Lung (tissue), 12 donors: ENCODE results near the gene RNF217. TPM values are rescaled to one million over a fixed set of nuclear protein-coding genes. Genes with fewer than 3 reads are reported as not detected.

ENCODE experiments used
- ATAC-seq: fragments of 200-7000 bp; cut with Tn5 transposase; one replicate; pipeline ENCODE4 v1.9.1; 2020; ENCODE audit warnings: moderate number of reproducible peaks; ENCODE audit not compliant: insufficient read depth, low FRiP score
- DNase-seq, 3 donors: peaks; one replicate each; pipeline ENCODE4 v3.0.0-alpha.2; 2013 to 2017
- H3K27ac ChIP-seq, 2 donors: one replicate each; pipeline ENCODE4 v1.5.1; 2013; ENCODE audit warnings: mild to moderate bottlenecking in 2 of 2, moderate library complexity in 2 of 2, control low read depth in 1 of 2, inconsistent platforms in 1 of 2, low read depth in 1 of 2, low read length in 1 of 2
- H3K27me3 ChIP-seq, 3 donors: one replicate each; pipeline ENCODE4 v1.5.1; 2013; ENCODE audit warnings: low read length in 2 of 3; ENCODE audit not compliant: control insufficient read depth in 3 of 3, insufficient read depth in 3 of 3
- H3K36me3 ChIP-seq, 4 donors: one replicate each; pipeline ENCODE4 v1.5.1; 2013; ENCODE audit warnings: low read length in 4 of 4, mild to moderate bottlenecking in 1 of 4, moderate library complexity in 1 of 4; ENCODE audit not compliant: control insufficient read depth in 4 of 4, insufficient read depth in 4 of 4
- H3K4me1 ChIP-seq, 5 donors: one replicate each; pipeline ENCODE4 v1.5.1; 2013; ENCODE audit warnings: low read length in 5 of 5, mild to moderate bottlenecking in 2 of 5, moderate library complexity in 1 of 5; ENCODE audit not compliant: control insufficient read depth in 5 of 5, insufficient read depth in 5 of 5
- H3K4me3 ChIP-seq: one replicate; pipeline ENCODE4 v1.5.1; 2013; ENCODE audit warnings: mild to moderate bottlenecking, control low read depth, moderate library complexity
- H3K9ac ChIP-seq, 2 donors: one replicate each; pipeline ENCODE4 v1.5.1; 2013; ENCODE audit warnings: low read length in 2 of 2, control low read depth in 1 of 2; ENCODE audit not compliant: insufficient read depth in 1 of 2
- H3K9me3 ChIP-seq, 4 donors: one replicate each; pipeline ENCODE4 v1.5.1; 2013; ENCODE audit warnings: low read length in 3 of 4, mild to moderate bottlenecking in 1 of 4, moderate library complexity in 1 of 4; ENCODE audit not compliant: control insufficient read depth in 4 of 4, insufficient read depth in 3 of 4
- CTCF ChIP-seq: IDR thresholded peaks from 2 replicates; pipeline ENCODE4 v1.5.1; 2012; ENCODE audit warnings: mild to moderate bottlenecking; ENCODE audit errors: control extremely low read depth, extremely low read depth
- WGBS, 2 donors: extraction: QIAGEN DNeasy Blood & Tissue Kit; methylation state at CpG; one replicate each; pipeline ENCODE4 v1.1.7; 2013; 5-methylcytosine and 5-hydroxymethylcytosine counted together
- polyA plus RNA-seq, 2 donors: library from polyadenylated mRNA; stranded (reverse); fragments of 200-250 nt; gene quantifications; one replicate each; pipeline ENCODE4 v1.2.1, GENCODE V29; 2013
- total RNA-seq, 2 donors: library from RNA; depleted of rRNA in 1 of 2; stranded (reverse); fragments of >200 nt in 1 of 2; gene quantifications; one replicate each; pipeline ENCODE4 v1.2.1, GENCODE V29; 2014 to 2021
- donor health status: control.
- donor health status: control.
- donor health status: Bipolar disorder and iron deficiency.
- donor health status: healthy.
- donor health status: DM: yes; HTN: yes; CAD: no.

Gene RNF217
- total and polyA plus RNA-seq, 4 donors, result 3.1 to 58.6 (median 13.6) TPM

GRCh38 chr6:124995131-124995530, 32.9 kb downstream of the RNF217 start:
- Histone ChIP-seq H3K27me3 (no peaks in the 10 kb centered on the region), H3K4me1 (peaks cover 0 to 2% (median 0%) of the 10 kb centered on the region in 5 donors), H3K36me3 (no peaks in the 10 kb centered on the region), H3K9me3 (no peaks in the 10 kb centered on the region), H3K9ac (no peak overlapping the region), H3K27ac (no peak overlapping the region), H3K4me3 (no peak overlapping the region)
- ATAC-seq, result no peak
- TF ChIP-seq CTCF, result no peak
- DNase-seq, result no peak

- no peaks in the 10 kb centered on the region for H3K9me3 ChIP-seq
- H3K4me1 ChIP-seq, result peaks cover 0 to 2% (median 0%) of the 10 kb centered on the region in 5 donors
- H3K27me3 ChIP-seq, result no peaks in the 10 kb centered on the region
- H3K4me3 ChIP-seq, result no peak overlapping the region
- H3K9ac ChIP-seq, result no peak overlapping the region
- H3K27ac ChIP-seq, result no peak overlapping the region
- no peaks in the 10 kb centered on the region for H3K36me3 ChIP-seq
- no peak for TF ChIP-seq CTCF
- DNase-seq (no peak), ATAC-seq (peak; percentile 41)
- 68 to 79% methylated on average over 8 of the region's 8 CpGs for WGBS, 2 donors
Observed at GRCh38 chr6:124995645-124996325, 33.5 kb downstream of the RNF217 start.

GRCh38 chr6:124996411-124996810, 34.2 kb downstream of the RNF217 start:
- Histone ChIP-seq H3K27me3 (no peaks in the 10 kb centered on the region), H3K27ac (no peak overlapping the region), H3K36me3 (no peaks in the 10 kb centered on the region), H3K4me3 (no peak overlapping the region), H3K9me3 (no peaks in the 10 kb centered on the region), H3K9ac (no peak overlapping the region), H3K4me1 (peaks cover 0 to 2% (median 0%) of the 10 kb centered on the region in 5 donors)
- DNase-seq (no peak), ATAC-seq (no peak)
- TF ChIP-seq CTCF, result no peak
